H1 (cell line): ENCODE measurements around the gene GDAP1L1. TPM values are rescaled to one million over a fixed set of nuclear protein-coding genes. Genes with fewer than 3 reads are reported as not detected.

Source experiments
- CTCF ChIA-PET: fragments of 300-600 bp; sonication (Branson Sonifier 250); formaldehyde crosslinking; loops from one replicate; lab custom pipeline; 2021; ENCODE audit not compliant: partially characterized antibody; lab: Charles Lee
- POLR2A ChIA-PET: fragments of 300-600 bp; sonication (Branson Sonifier 250); formaldehyde crosslinking; loops from one replicate; lab custom pipeline; 2021; ENCODE audit warnings: inconsistent platforms; ENCODE audit not compliant: partially characterized antibody; lab: Charles Lee
- DNase-seq, 2 experiments: peaks; one replicate each; pipeline versions ENCODE4 v3.0.0 to v3.0.0-alpha.2; 2010 to 2022; ENCODE audit warnings: low spot score in 2 of 2, low read depth in 1 of 2, mixed read lengths in 1 of 2
- FAIRE-seq: peaks from 2 replicates; lab custom pipeline; 2011; peaks lifted over from hg19 to GRCh38; lab: Jason Lieb, UNC
- H2AFZ ChIP-seq: 2 replicates; pipeline ENCODE4 v1.8.1; 2012; ENCODE audit warnings: low read length, inconsistent platforms
- H2AK5ac ChIP-seq: 2 replicates; pipeline ENCODE4 v1.6.1; 2013; ENCODE audit warnings: low read depth, low read length
- H2BK120ac ChIP-seq: replicated peaks from 2 replicates; pipeline ENCODE3; 2013; ENCODE audit warnings: low read depth, low read length, inconsistent platforms
- H2BK12ac ChIP-seq: 2 replicates; pipeline ENCODE4 v1.6.1; 2013; ENCODE audit warnings: low read depth, low read length
- H2BK15ac ChIP-seq: 2 replicates; pipeline ENCODE4 v1.6.1; 2013; ENCODE audit warnings: low read length
- H2BK20ac ChIP-seq: 2 replicates; pipeline ENCODE4 v1.6.1; 2013; ENCODE audit warnings: low read length
- H2BK5ac ChIP-seq: 2 replicates; pipeline ENCODE4 v1.6.1; 2013; ENCODE audit warnings: low read depth, low read length
- H3K14ac ChIP-seq: 2 replicates; pipeline ENCODE4 v1.6.1; 2013; ENCODE audit warnings: inconsistent platforms; ENCODE audit not compliant: insufficient read length
- H3K18ac ChIP-seq: 2 replicates; pipeline ENCODE4 v1.6.1; 2013; ENCODE audit warnings: low read length; ENCODE audit errors: extremely low read depth
- H3K23ac ChIP-seq: 2 replicates; pipeline ENCODE4 v1.6.1; 2013; ENCODE audit warnings: inconsistent platforms; ENCODE audit not compliant: insufficient read length
- H3K23me2 ChIP-seq: 2 replicates; pipeline ENCODE4 v1.6.1; 2013; ENCODE audit warnings: low read depth, low read length
- H3K27ac ChIP-seq: 2 replicates; pipeline ENCODE4 v1.6.1; 2011; ENCODE audit warnings: low read depth, low read length, inconsistent platforms
- H3K27me3 ChIP-seq, 4 experiments: replicated peaks in 1 of 4; 1 replicate in 1 of 4; 2 replicates in 3 of 4; pipeline versions ENCODE4 v1.6.1 to v1.8.1; 2011 to 2013; ENCODE audit warnings: low read length in 3 of 4, mild to moderate bottlenecking in 3 of 4, inconsistent platforms in 2 of 4, mixed read lengths in 2 of 4, moderate library complexity in 1 of 4; ENCODE audit not compliant: control insufficient read depth in 3 of 4, insufficient read depth in 3 of 4; ENCODE audit errors: extremely low read depth in 1 of 4
- H3K36me3 ChIP-seq, 4 experiments: 2 replicates each; pipeline versions ENCODE4 v1.6.1 to v1.8.1; 2011 to 2013; ENCODE audit warnings: mild to moderate bottlenecking in 4 of 4, low read length in 3 of 4, moderate library complexity in 2 of 4, control low read depth in 1 of 4, inconsistent platforms in 1 of 4; ENCODE audit not compliant: insufficient read depth in 4 of 4, control insufficient read depth in 2 of 4
- H3K4ac ChIP-seq: replicated peaks from 2 replicates; pipeline ENCODE3; 2013; ENCODE audit warnings: low read length, low read depth, mixed read lengths, inconsistent platforms; ENCODE audit not compliant: insufficient read length
- H3K4me1 ChIP-seq, 4 experiments: replicated peaks in 1 of 4; 1 replicate in 1 of 4; 2 replicates in 3 of 4; pipeline versions ENCODE4 v1.6.1 to v1.8.1; 2011 to 2013; ENCODE audit warnings: low read length in 3 of 4, inconsistent platforms in 2 of 4, mixed read lengths in 1 of 4; ENCODE audit not compliant: insufficient read depth in 4 of 4, control insufficient read depth in 3 of 4
- H3K4me2 ChIP-seq, 2 experiments: 2 replicates each; pipeline versions ENCODE4 v1.6.1 to v1.8.1; 2011 to 2013; ENCODE audit warnings: low read depth in 2 of 2, low read length in 2 of 2, control low read depth in 1 of 2, inconsistent platforms in 1 of 2, mild to moderate bottlenecking in 1 of 2; ENCODE audit not compliant: insufficient read depth in 1 of 2
- H3K4me3 ChIP-seq, 4 experiments: fragments of 200-600, 300-600 bp in 1 of 4; sonication (generic), shearing (Covaris generic), sonication (Bioruptor Twin) in 1 of 4; 2 replicates each; pipeline versions ENCODE4 v1.5.1 to v1.8.1; 2011 to 2016; ENCODE audit warnings: low read length in 4 of 4, low read depth in 3 of 4, control low read depth in 2 of 4, inconsistent platforms in 2 of 4, mild to moderate bottlenecking in 2 of 4, mixed read lengths in 1 of 4, moderate library complexity in 1 of 4; ENCODE audit not compliant: insufficient read depth in 2 of 4; ENCODE audit errors: extremely low read depth in 1 of 4
- H3K56ac ChIP-seq: replicated peaks from 2 replicates; pipeline ENCODE3; 2013; ENCODE audit warnings: low read depth, mild to moderate bottlenecking, mixed read lengths, low read length, inconsistent platforms; ENCODE audit not compliant: insufficient read length
- H3K79me1 ChIP-seq: 2 replicates; pipeline ENCODE4 v1.6.1; 2013; ENCODE audit warnings: low read depth, low read length, control low read depth
- H3K79me2 ChIP-seq, 2 experiments: 2 replicates each; pipeline versions ENCODE4 v1.6.1 to v1.8.1; 2012 to 2013; ENCODE audit warnings: low read length in 2 of 2, mild to moderate bottlenecking in 2 of 2, inconsistent platforms in 1 of 2; ENCODE audit not compliant: insufficient read depth in 2 of 2, control insufficient read depth in 1 of 2
- H3K9ac ChIP-seq, 4 experiments: replicated peaks in 1 of 4; 1 replicate in 1 of 4; 2 replicates in 3 of 4; pipeline versions ENCODE4 v1.6.1 to v1.8.1; 2011 to 2013; ENCODE audit warnings: low read depth in 3 of 4, low read length in 3 of 4, control low read depth in 2 of 4, mild to moderate bottlenecking in 2 of 4, moderate library complexity in 2 of 4, inconsistent platforms in 1 of 4; ENCODE audit errors: extremely low read depth in 1 of 4
- H3K9me3 ChIP-seq, 2 experiments: 2 replicates each; pipeline versions ENCODE4 v1.6.1 to v1.8.1; 2012 to 2013; ENCODE audit warnings: mild to moderate bottlenecking in 2 of 2, moderate library complexity in 2 of 2, control low read depth in 1 of 2, inconsistent platforms in 1 of 2, low read depth in 1 of 2, low read length in 1 of 2, mixed read lengths in 1 of 2; ENCODE audit not compliant: insufficient read depth in 2 of 2
- H4K20me1 ChIP-seq, 2 experiments: replicated peaks in 1 of 2; 2 replicates each; pipeline versions ENCODE3 to v1.8.1; 2011 to 2013; ENCODE audit warnings: inconsistent platforms in 2 of 2, low read length in 2 of 2, mild to moderate bottlenecking in 1 of 2; ENCODE audit not compliant: insufficient read depth in 2 of 2, control insufficient read depth in 1 of 2
- H4K5ac ChIP-seq: 2 replicates; pipeline ENCODE4 v1.6.1; 2013; ENCODE audit warnings: low read length, low read depth, mixed read lengths, inconsistent platforms; ENCODE audit not compliant: insufficient read length
- H4K8ac ChIP-seq: 2 replicates; pipeline ENCODE4 v1.8.0; 2013; ENCODE audit warnings: mild to moderate bottlenecking, moderate library complexity, low read length, inconsistent platforms; ENCODE audit not compliant: insufficient read depth; ENCODE audit errors: extremely low read depth
- H4K91ac ChIP-seq: replicated peaks from 2 replicates; pipeline ENCODE3; 2013; ENCODE audit warnings: low read length, mixed read lengths, inconsistent platforms; ENCODE audit not compliant: insufficient read length
- CBX8 ChIP-seq: fragments of 300-800, 300-1000 bp; sonication (generic); IDR thresholded peaks from 2 replicates; pipeline ENCODE4 v1.7.1; 2016; ENCODE audit warnings: low read depth, low read length, borderline replicate concordance
- EP300 ChIP-seq, 2 experiments: IDR thresholded peaks; 1 replicate in 1 of 2; 2 replicates in 1 of 2; pipeline ENCODE4 v1.6.1; 2011 to 2012; ENCODE audit warnings: low read depth in 2 of 2, low read length in 2 of 2, mild to moderate bottlenecking in 2 of 2, borderline replicate concordance in 1 of 2, inconsistent platforms in 1 of 2, moderate library complexity in 1 of 2
- PHF8 ChIP-seq: fragments of 200-600 bp; sonication (generic); conservative IDR thresholded peaks from 2 replicates; pipeline ENCODE4 v1.7.1; 2012; ENCODE audit warnings: low read depth, mild to moderate bottlenecking, inconsistent platforms, low read length, moderate library complexity
- RAD21 ChIP-seq, 2 experiments: IDR thresholded peaks in 1 of 2; conservative IDR thresholded peaks in 1 of 2; 2 replicates each; pipeline ENCODE4 v1.6.1; 2011; ENCODE audit warnings: low read depth in 2 of 2, low read length in 2 of 2, improper control_type of control experiment in 1 of 2, inconsistent platforms in 1 of 2, mild to moderate bottlenecking in 1 of 2, moderate library complexity in 1 of 2
- RFX5 ChIP-seq: IDR thresholded peaks from 2 replicates; pipeline ENCODE4 v1.6.1; 2011; ENCODE audit warnings: low read depth, low read length, improper control_type of control experiment, borderline replicate concordance
- SP4 ChIP-seq: IDR thresholded peaks from 2 replicates; pipeline ENCODE4 v1.6.1; 2012; ENCODE audit warnings: low read length, inconsistent platforms
- WGBS, 2 experiments: shearing (Covaris generic) in 1 of 2; methylation state at CpG; one replicate each; pipeline versions ENCODE4 v1.1.6 to v1.1.7; 2013 to 2015; ENCODE audit warnings: low lambda C conversion rate in 2 of 2, mixed read lengths in 2 of 2, inconsistent platforms in 1 of 2, low coverage in 1 of 2, missing lambda C conversion rate in 1 of 2; ENCODE audit not compliant: insufficient replicate concordance in 2 of 2, insufficient coverage in 1 of 2, insufficient read length in 1 of 2; ENCODE audit errors: extremely low coverage in 1 of 2, missing lambda C conversion rate in 1 of 2; 5-methylcytosine and 5-hydroxymethylcytosine counted together
- polyA plus RNA-seq, 7 experiments: library from polyadenylated mRNA; depleted of rRNA in 3 of 7; stranded (reverse) in 5 of 7; unstranded in 2 of 7; fragments of >200 nt in 5 of 7; fragments of 200-250 nt in 2 of 7; gene quantifications; 1 replicate in 5 of 7; 2 replicates in 1 of 7; 4 replicates in 1 of 7; pipeline versions ENCODE4 v1.2.1 to v1.2.3, GENCODE V29; 2011 to 2013; ENCODE audit warnings: missing spikeins in 2 of 7, mixed read lengths in 2 of 7
- total RNA-seq: library from RNA; stranded (reverse); fragmentation: NEBNext Ultra II Directional; extraction: Animal tissue kit (Norgen Biotek cat#: 25700); gene quantifications from 2 replicates; pipeline ENCODE4 v1.2.1, GENCODE V29; 2021
- TF ChIP-seq, protein P1 (sequence below): IDR thresholded peaks from 2 replicates; pipeline ENCODE4 v1.6.1; 2012; ENCODE audit warnings: inconsistent platforms

Gene GDAP1L1
- total and polyA plus RNA-seq, 2 of the 8 experiments (the other 6 are each of a cell fraction or from before 2014, with no cell fraction given) = 8.5 to 63.1 TPM

DNA sequence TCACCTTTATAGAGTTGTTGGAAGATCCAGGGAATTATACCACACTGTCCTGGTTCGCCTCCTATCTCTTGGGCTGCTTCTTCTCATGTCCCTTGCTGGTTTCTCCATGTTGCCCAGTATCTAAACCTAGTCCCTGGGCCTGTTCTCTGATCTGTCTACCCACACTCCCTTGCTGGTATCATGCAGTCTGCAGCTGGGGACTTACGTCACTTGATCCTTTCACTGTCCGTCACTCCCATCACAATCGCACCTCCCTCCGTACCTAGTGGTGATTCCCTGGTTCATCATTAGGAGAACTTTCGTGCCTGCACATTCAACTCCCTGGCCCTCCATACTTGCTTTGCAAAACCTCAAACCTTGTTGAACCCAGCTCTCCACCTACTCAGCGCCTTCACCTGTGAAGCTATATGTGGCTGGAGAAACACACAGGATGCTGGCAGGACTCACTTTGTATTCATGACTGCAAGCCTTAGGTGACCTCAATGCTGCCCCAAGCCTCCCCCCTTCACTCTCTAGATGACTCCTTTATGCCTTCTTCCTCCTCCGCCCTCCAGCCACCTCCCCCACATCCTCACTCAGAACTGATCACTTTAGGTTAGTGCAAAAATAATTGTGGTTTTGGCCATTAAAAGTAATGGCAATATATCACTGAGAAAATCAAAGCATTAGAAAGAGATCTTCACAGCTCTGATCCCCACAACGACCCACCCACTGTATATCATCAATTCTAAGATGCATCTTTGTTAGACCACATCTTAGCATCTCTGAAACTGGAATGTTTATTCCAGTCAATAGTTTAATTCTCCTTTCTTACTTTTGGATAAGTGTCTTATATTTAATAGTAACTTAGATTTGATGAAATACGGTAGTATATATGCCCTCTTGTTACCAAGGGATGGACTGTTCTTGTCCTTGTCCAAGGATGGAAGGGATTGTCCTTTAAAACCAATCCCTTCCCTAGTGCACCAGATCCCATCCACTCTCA lies 26.4 kb downstream of the GDAP1L1 start:
- 87% methylated on average over 10 of the region's 10 CpGs; no CpG with 5 or more reads in 1 of the 2 experiments for WGBS, 2 experiments
- CTCF ChIA-PET = interaction anchor here (0.7 to 4.3 kb wide), 14 partner anchors 9 to 221 kb away, joined by 3 to 24 read pairs (median 4); partner anchors contain the start of gene GDAP1L1
- FAIRE-seq = no peak

More for the DNA sequence above, 26.4 kb downstream of the GDAP1L1 start:
- Histone ChIP-seq H2AK5ac (no peak overlapping the region; the same call in 1 of the 2 replicates), H2AFZ (no peak overlapping the region), H3K4me1 (peaks cover 0 to 8% (median 5%) of the 10 kb centered on the region in 4 experiments; a peak in 6 of 7 replicates), H4K8ac (no peak overlapping the region), H2BK5ac (no peak overlapping the region), H4K91ac (no peak overlapping the region), H3K79me2 (no peaks in the 10 kb centered on the region), H4K20me1 (peaks cover 0 to 2% of the 10 kb centered on the region in 2 experiments), H3K23ac (no peak overlapping the region), H3K14ac (no peak overlapping the region), H3K27ac (no peak overlapping the region), H3K36me3 (no peaks in the 10 kb centered on the region), H3K56ac (no peak overlapping the region), H3K27me3 (no peaks in the 10 kb centered on the region), H3K9ac (no peak overlapping the region), H2BK15ac (no peak overlapping the region), H3K4me2 (no peak overlapping the region), H2BK120ac (no peak overlapping the region), H3K4ac (no peak overlapping the region), H3K23me2 (no peaks in the 10 kb centered on the region), H3K79me1 (no peaks in the 10 kb centered on the region), H2BK20ac (no peak overlapping the region), H3K18ac (no peak overlapping the region), H3K4me3 (no peak overlapping the region), H3K9me3 (no peaks in the 10 kb centered on the region), H4K5ac (no peak overlapping the region), H2BK12ac (no peak overlapping the region)
- POLR2A ChIA-PET = interaction anchor here (1.4 to 1.5 kb wide), 2 partner anchors 8 to 11 kb away, joined by 3 to 5 read pairs; no protein-coding TSS in a partner anchor
- no peak for TF ChIP-seq RAD21 (IDR thresholded peaks at IDR 0.05 in 1 of 2, conservative IDR thresholded peaks at IDR 0.05 in 1 of 2; ENCODE audit: low read depth in 2 of 2, low read length in 2 of 2)
- no peak for TF ChIP-seq CBX8
- TF ChIP-seq PHF8 = no peak
- no peak for TF ChIP-seq SP4
- TF ChIP-seq, protein P1, sequence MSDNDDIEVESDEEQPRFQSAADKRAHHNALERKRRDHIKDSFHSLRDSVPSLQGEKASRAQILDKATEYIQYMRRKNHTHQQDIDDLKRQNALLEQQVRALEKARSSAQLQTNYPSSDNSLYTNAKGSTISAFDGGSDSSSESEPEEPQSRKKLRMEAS = no peak
- TF ChIP-seq EP300 (IDR thresholded peaks at IDR 0.05; ENCODE audit: borderline replicate concordance in 1 of 2, low read depth in 2 of 2, low read length in 2 of 2) = no peak
- no peak for TF ChIP-seq RFX5
- no peak for DNase-seq
